Loucy (cell line): ENCODE data around the gene SIK3.
"Not testable (repeated sequence)": the region's sequence is repeated elsewhere in the genome, so short reads cannot be mapped to it uniquely, and the experiment has no call there.

Experiments
- H2AFZ ChIP-seq: fragments of 200-600 bp; sonication (generic); 2 replicates; pipeline ENCODE4 v1.6.0; 2016; ENCODE audit warnings: antibody characterized with exemption, mild to moderate bottlenecking, low read length, moderate library complexity
- H3F3A ChIP-seq: fragments of 200-600 bp; 2 replicates; pipeline ENCODE4 v1.6.0; 2016; ENCODE audit warnings: antibody characterized with exemption, low read depth, mild to moderate bottlenecking
- H3K27me3 ChIP-seq: fragments of 200-600 bp; sonication (generic); 2 replicates; pipeline ENCODE4 v1.6.1; 2014; ENCODE audit warnings: low read length, mild to moderate bottlenecking; ENCODE audit not compliant: insufficient read depth, poor library complexity, severe bottlenecking
- H3K36me3 ChIP-seq: fragments of 200-600 bp; sonication (generic); 2 replicates; pipeline ENCODE4 v1.6.1; 2016; ENCODE audit warnings: low read length; ENCODE audit not compliant: insufficient read depth
- H3K4me1 ChIP-seq: fragments of 200-600 bp; sonication (generic); 2 replicates; pipeline ENCODE4 v1.5.1; 2014; ENCODE audit warnings: low read length, mild to moderate bottlenecking; ENCODE audit not compliant: insufficient read depth, poor library complexity, severe bottlenecking
- H3K4me2 ChIP-seq: fragments of 200-600 bp; sonication (generic); 2 replicates; pipeline ENCODE4 v1.6.0; 2014; ENCODE audit warnings: antibody characterized with exemption, low read length, low read depth, mild to moderate bottlenecking; ENCODE audit not compliant: poor library complexity, severe bottlenecking
- H3K4me3 ChIP-seq: fragments of 200-600 bp; sonication (generic); 2 replicates; pipeline ENCODE4 v1.5.1; 2014; ENCODE audit warnings: low read length, mild to moderate bottlenecking, mixed read lengths; ENCODE audit not compliant: poor library complexity, severe bottlenecking
- H3K79me2 ChIP-seq: fragments of 200-600 bp; sonication (generic); 2 replicates; pipeline ENCODE4 v1.6.1; 2014; ENCODE audit warnings: low read length; ENCODE audit not compliant: insufficient read depth
- H3K9ac ChIP-seq: fragments of 200-600 bp; sonication (generic); 2 replicates; pipeline ENCODE4 v1.6.0; 2014; ENCODE audit warnings: mild to moderate bottlenecking, low read depth, low read length, moderate library complexity; ENCODE audit not compliant: poor library complexity, severe bottlenecking
- H3K9me2 ChIP-seq: fragments of 200-600 bp; sonication (generic); replicated peaks from 2 replicates; pipeline ENCODE4 v1.6.1; 2016; ENCODE audit warnings: low read depth, low read length, mixed read lengths
- H3K9me3 ChIP-seq: fragments of 200-600 bp; sonication (generic); 2 replicates; pipeline ENCODE4 v1.6.1; 2014; ENCODE audit warnings: mild to moderate bottlenecking, antibody characterized with exemption, low read length, low read depth; ENCODE audit not compliant: insufficient read depth
- H4K20me1 ChIP-seq: fragments of 200-600 bp; sonication (generic); 2 replicates; pipeline ENCODE4 v1.6.0; 2014; ENCODE audit warnings: antibody characterized with exemption, low read length, mild to moderate bottlenecking; ENCODE audit not compliant: insufficient read depth, poor library complexity, severe bottlenecking
- CTCF ChIP-seq: fragments of 200-600 bp; sonication (generic); conservative IDR thresholded peaks from 2 replicates; pipeline ENCODE4 v1.5.1; 2014; ENCODE audit warnings: mild to moderate bottlenecking, antibody characterized with exemption, low read length
- EZH2phosphoT487 ChIP-seq: fragments of 200-600 bp; IDR thresholded peaks from 2 replicates; pipeline ENCODE4 v1.6.1; 2018; ENCODE audit warnings: antibody characterized with exemption, mild to moderate bottlenecking, moderate library complexity, borderline replicate concordance

Gene SIK3

GRCh38 chr11:116835791-116836631 lies 262.2 kb downstream of the SIK3 start:
- H4K20me1 ChIP-seq: no peaks in the 10 kb centered on the region
- H3K4me1 ChIP-seq: peaks cover 18% of the 10 kb centered on the region
- peak overlapping the region; percentile 67 for H3K4me3 ChIP-seq
- no peaks in the 10 kb centered on the region for H3K36me3 ChIP-seq
- H3K27me3 ChIP-seq: no peaks in the 10 kb centered on the region
- TF ChIP-seq CTCF: peak; percentile 55
- no peak for TF ChIP-seq EZH2phosphoT487
- peak overlapping the region; percentile 61 for H2AFZ ChIP-seq
- H3F3A ChIP-seq: no peaks in the 10 kb centered on the region
- peak overlapping the region; percentile 67 for H3K9ac ChIP-seq
- H3K9me2 ChIP-seq: no peaks in the 10 kb centered on the region
- no peaks in the 10 kb centered on the region for H3K9me3 ChIP-seq
- H3K79me2 ChIP-seq: no peaks in the 10 kb centered on the region
- peak overlapping the region; percentile 68 for H3K4me2 ChIP-seq

GRCh38 chr11:116835042-116835772 lies 263.0 kb downstream of the SIK3 start:
- Histone ChIP-seq H3K4me2 (peak overlapping the region; percentile 68), H3K36me3 (no peaks in the 10 kb centered on the region), H3K9me2 (no peaks in the 10 kb centered on the region), H2AFZ (peak overlapping the region; percentile 61), H3F3A (no peaks in the 10 kb centered on the region), H3K4me3 (peak overlapping the region; percentile 67), H3K79me2 (no peaks in the 10 kb centered on the region), H4K20me1 (no peaks in the 10 kb centered on the region), H3K4me1 (peaks cover 10% of the 10 kb centered on the region), H3K9me3 (no peaks in the 10 kb centered on the region), H3K27me3 (no peaks in the 10 kb centered on the region), H3K9ac (peak overlapping the region; percentile 67)
- no peak for TF ChIP-seq EZH2phosphoT487
- TF ChIP-seq CTCF: no peak

GRCh38 chr11:116834535-116835041 lies 263.6 kb downstream of the SIK3 start:
- H3K4me1 ChIP-seq, H3K79me2 ChIP-seq, H3K36me3 ChIP-seq, H3K4me2 ChIP-seq, H3K9ac ChIP-seq, H3K9me2 ChIP-seq, H3F3A ChIP-seq, H3K4me3 ChIP-seq, H2AFZ ChIP-seq, H3K9me3 ChIP-seq, H4K20me1 ChIP-seq, H3K27me3 ChIP-seq: not testable (repeated sequence)
